GM21447 (cell line): ENCODE results near the gene CDH23.

Source experiments
- ATAC-seq: cut with Tn5 transposase; IDR thresholded peaks from one replicate; pipeline ENCODE4 v1.9.1; 2021; ENCODE audit not compliant: unreplicated experiment

The CDH23 gene

GRCh38 chr10:71761541-71762113, 364.9 kb downstream of the CDH23 start:
- ATAC-seq = no peak

- ATAC-seq = no peak
These were observed 365.6 kb downstream of the CDH23 start for GRCh38 chr10:71762324-71762723.

GRCh38 chr10:71763352-71764127, 366.8 kb downstream of the CDH23 start:
- no peak for ATAC-seq

- ATAC-seq = no peak
These were observed 368.6 kb downstream of the CDH23 start for GRCh38 chr10:71765176-71765904.

GRCh38 chr10:71765906-71766716, 369.4 kb downstream of the CDH23 start:
- ATAC-seq = no peak

- no peak for ATAC-seq
These were observed 370.1 kb downstream of the CDH23 start for GRCh38 chr10:71766717-71767419.

GRCh38 chr10:71767420-71768035, 370.8 kb downstream of the CDH23 start:
- no peak for ATAC-seq

- ATAC-seq = peak; percentile 14
These were observed 372.6 kb downstream of the CDH23 start for GRCh38 chr10:71769279-71769823.

GRCh38 chr10:71770255-71770654, 373.5 kb downstream of the CDH23 start:
- ATAC-seq = no peak

- ATAC-seq = no peak
These were observed 374.1 kb downstream of the CDH23 start for GRCh38 chr10:71770789-71771188.

- ATAC-seq = no peak
These were observed 374.5 kb downstream of the CDH23 start for GRCh38 chr10:71771204-71771603.

GRCh38 chr10:71771821-71772617, 375.3 kb downstream of the CDH23 start:
- no peak for ATAC-seq

GRCh38 chr10:71772832-71773220, 376.1 kb downstream of the CDH23 start:
- ATAC-seq = no peak

- ATAC-seq = no peak
These were observed 376.7 kb downstream of the CDH23 start, which contains the start of gene VSIR for GRCh38 chr10:71773221-71773971. VSIR (minus strand) TSS chr10:71773520; CDS start chr10:71773439, 81 bp downstream.

- no peak for ATAC-seq
These were observed 378.4 kb downstream of the CDH23 start for GRCh38 chr10:71774916-71775702.

GRCh38 chr10:71776481-71776925, 379.8 kb downstream of the CDH23 start:
- ATAC-seq = no peak

- ATAC-seq = no peak
These were observed 380.7 kb downstream of the CDH23 start for GRCh38 chr10:71777213-71777985.
